ENCODE results near the gene CERCAM. TPM values are rescaled to one million over a fixed set of nuclear protein-coding genes. Genes with fewer than 3 reads are reported as not detected.
"Not testable (repeated sequence)": the region's sequence is repeated elsewhere in the genome, so short reads cannot be mapped to it uniquely, and the experiment has no call there.

Gene CERCAM
- total RNA-seq, 1 donor from 2014 or later: 70.5 TPM

- intact Hi-C loops (cut with DNase I): no loop called here
- no peak overlapping the region for H3K4me3 ChIP-seq
- no peak for DNase-seq (ENCODE audit: low spot score in 2 of 2)
- peaks cover 0 to 19% of the 10 kb centered on the region in 2 donors for H3K36me3 ChIP-seq
- TF ChIP-seq CTCF (IDR thresholded peaks at IDR 0.05): no peak
- H3K4me1 ChIP-seq: peaks cover 0 to 17% of the 10 kb centered on the region in 2 donors
- H3K9me3 ChIP-seq: no peaks in the 10 kb centered on the region
- no peaks in the 10 kb centered on the region for H3K27me3 ChIP-seq
- H3K27ac ChIP-seq: no peak overlapping the region
Observed at GRCh38 chr9:128422783-128423150, 2.1 kb downstream of the CERCAM start.

- H3K4me1 ChIP-seq: peaks cover 0 to 17% of the 10 kb centered on the region in 2 donors
- peaks cover 3 to 19% of the 10 kb centered on the region in 2 donors for H3K36me3 ChIP-seq
- H3K27ac ChIP-seq; H3K9me3 ChIP-seq; intact Hi-C loops (cut with DNase I); DNase-seq (ENCODE audit: low spot score in 2 of 2); H3K27me3 ChIP-seq; H3K4me3 ChIP-seq: not testable (repeated sequence)
Observed at GRCh38 chr9:128423356-128423755, 2.7 kb downstream of the CERCAM start.

- no peak overlapping the region for H3K4me3 ChIP-seq
- intact Hi-C loops (cut with DNase I): no loop called here
- no peaks in the 10 kb centered on the region for H3K27me3 ChIP-seq
- TF ChIP-seq CTCF (IDR thresholded peaks at IDR 0.05): no peak
- no peaks in the 10 kb centered on the region for H3K9me3 ChIP-seq
- peaks cover 0 to 14% of the 10 kb centered on the region in 2 donors for H3K4me1 ChIP-seq
- no peak for DNase-seq (ENCODE audit: low spot score in 2 of 2)
- H3K36me3 ChIP-seq: peaks cover 4 to 19% of the 10 kb centered on the region in 2 donors
- H3K27ac ChIP-seq: no peak overlapping the region
Observed at GRCh38 chr9:128424268-128424780, 3.7 kb downstream of the CERCAM start.

GRCh38 chr9:128428644-128429512 is 8.2 kb downstream of the CERCAM start:
- Histone ChIP-seq H3K27ac (no peak overlapping the region), H3K27me3 (no peaks in the 10 kb centered on the region), H3K9me3 (no peaks in the 10 kb centered on the region), H3K36me3 (peaks cover 11 to 31% of the 10 kb centered on the region in 2 donors), H3K4me1 (no peaks in the 10 kb centered on the region), H3K4me3 (no peak overlapping the region)
- intact Hi-C loops (cut with DNase I): no loop called here
- DNase-seq (ENCODE audit: low spot score in 2 of 2): no peak
- no peak for TF ChIP-seq CTCF (IDR thresholded peaks at IDR 0.05)

GRCh38 chr9:128429513-128430086 is 8.9 kb downstream of the CERCAM start:
- Histone ChIP-seq H3K9me3 (no peaks in the 10 kb centered on the region), H3K27me3 (no peaks in the 10 kb centered on the region), H3K4me1 (no peaks in the 10 kb centered on the region), H3K4me3 (no peak overlapping the region), H3K27ac (no peak overlapping the region), H3K36me3 (peaks cover 11 to 24% of the 10 kb centered on the region in 2 donors)
- no peak for DNase-seq (ENCODE audit: low spot score in 2 of 2)
- intact Hi-C loops (cut with DNase I): no loop called here
- TF ChIP-seq CTCF (IDR thresholded peaks at IDR 0.05): no peak

GRCh38 chr9:128431207-128431606 is 10.6 kb downstream of the CERCAM start:
- Histone ChIP-seq H3K27me3 (no peaks in the 10 kb centered on the region), H3K4me1 (no peaks in the 10 kb centered on the region), H3K4me3 (no peak overlapping the region), H3K27ac (no peak overlapping the region), H3K36me3 (peaks cover 11 to 21% of the 10 kb centered on the region in 2 donors), H3K9me3 (no peaks in the 10 kb centered on the region)
- intact Hi-C loops (cut with DNase I): no loop called here
- no peak for TF ChIP-seq CTCF (IDR thresholded peaks at IDR 0.05)
- DNase-seq (ENCODE audit: low spot score in 2 of 2): no peak
